A673 (cell line): Measurements from ENCODE around the gene GIPC2.

Experiments used
- CTCF ChIP-seq: fragments of 300-800, 200-600 bp; sonication (generic); conservative IDR thresholded peaks from 2 replicates; pipeline ENCODE4 v1.5.1; 2017; ENCODE audit warnings: low read depth, mild to moderate bottlenecking, antibody characterized with exemption, low read length, moderate library complexity, mixed read lengths
- EZH2 ChIP-seq: fragments of 200-600 bp; sonication (generic); IDR thresholded peaks from 2 replicates; pipeline ENCODE4 v1.6.1; 2017; ENCODE audit warnings: borderline replicate concordance, low read depth, mild to moderate bottlenecking, mixed read lengths, antibody characterized with exemption, low read length; ENCODE audit not compliant: poor library complexity, severe bottlenecking

- TF ChIP-seq CTCF: no peak
- TF ChIP-seq EZH2: no peak
Observed at GRCh38 chr1:78015148-78015547, 30.6 kb upstream of the GIPC2 start.
